GM19372 (cell line): ENCODE results near the gene ZNF831.

ENCODE experiments used
- ATAC-seq: cut with Tn5 transposase; IDR thresholded peaks from one replicate; pipeline ENCODE4 v1.9.1; 2021; ENCODE audit warnings: mild to moderate bottlenecking, low read depth, moderate library complexity; ENCODE audit not compliant: unreplicated experiment

Gene ZNF831

DNA sequence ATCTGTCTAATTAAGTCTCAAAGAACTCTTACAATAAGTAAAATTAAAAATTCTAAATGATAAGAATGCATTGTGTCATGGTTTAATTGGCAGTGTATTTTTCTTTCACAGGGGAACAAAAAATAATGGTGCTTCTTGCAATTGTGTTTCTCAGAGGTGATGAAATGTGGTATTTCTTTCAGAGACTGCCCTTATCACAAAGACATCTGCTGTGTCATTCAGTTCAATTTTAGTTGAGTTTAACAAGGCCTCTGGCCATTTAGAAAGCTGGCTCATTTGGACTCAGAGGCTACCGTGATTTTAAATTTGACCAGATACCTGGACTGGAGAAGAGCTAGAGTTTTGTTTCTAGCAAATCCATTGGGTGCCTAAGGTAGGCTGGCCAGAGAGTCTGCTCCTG lies 23.6 kb upstream of the ZNF831 start:
- no peak for ATAC-seq

DNA sequence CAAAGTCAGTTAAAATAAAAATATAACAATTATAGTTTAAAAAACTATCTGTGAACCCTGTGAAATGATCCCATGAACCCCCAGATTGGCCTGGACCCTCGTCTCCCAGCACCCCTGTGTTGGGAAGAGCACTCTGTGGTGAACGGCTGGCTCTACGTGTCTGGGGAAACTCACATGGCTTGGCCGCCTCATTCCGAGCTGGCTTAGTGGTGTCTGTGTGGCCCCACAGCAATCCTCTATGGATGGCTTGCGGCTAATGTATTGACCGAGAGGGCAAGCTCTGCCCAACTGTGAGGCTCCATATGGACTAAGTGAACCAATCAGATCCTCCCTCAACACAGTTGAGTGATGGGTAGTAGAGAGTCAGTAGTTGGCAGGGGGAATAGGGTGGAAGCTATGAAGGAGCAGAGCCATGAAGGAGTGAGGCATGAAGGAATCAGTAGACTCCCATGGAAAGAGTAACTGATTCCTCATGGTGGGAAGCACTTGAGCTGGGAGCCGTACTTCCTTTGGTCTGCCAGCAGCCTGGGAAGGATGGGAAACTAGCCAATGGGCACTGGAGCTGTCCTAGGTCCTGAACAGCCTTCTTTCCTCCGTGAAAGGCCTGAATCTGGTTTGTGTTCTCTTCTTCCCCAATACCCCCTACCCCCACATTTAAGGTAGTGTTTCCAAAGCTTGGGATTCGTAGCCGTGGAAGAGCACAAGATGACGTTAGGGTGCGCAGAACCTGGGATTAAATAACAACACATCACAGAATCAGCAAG lies 21.6 kb upstream of the ZNF831 start:
- ATAC-seq, result no peak

DNA sequence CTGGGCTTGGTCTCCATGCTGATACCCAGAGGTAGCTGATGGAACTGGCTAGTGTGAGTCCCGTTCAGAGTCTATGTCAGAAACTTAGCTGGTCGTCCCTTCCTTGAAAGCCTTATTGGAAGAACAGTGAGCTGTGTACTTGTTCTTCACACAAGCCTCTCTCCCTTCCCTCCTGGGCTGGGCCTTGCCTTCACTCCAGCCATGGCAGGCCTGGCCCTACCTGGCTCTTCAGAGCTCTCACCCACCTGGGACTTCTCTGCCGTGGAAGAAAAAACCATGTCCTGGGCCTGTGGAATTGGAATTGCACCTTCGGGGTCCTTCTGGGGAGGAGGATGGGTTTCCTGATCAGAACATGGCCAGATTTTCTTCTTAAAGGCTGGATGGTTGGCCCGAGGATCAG lies 20.3 kb upstream of the ZNF831 start:
- no peak for ATAC-seq

DNA sequence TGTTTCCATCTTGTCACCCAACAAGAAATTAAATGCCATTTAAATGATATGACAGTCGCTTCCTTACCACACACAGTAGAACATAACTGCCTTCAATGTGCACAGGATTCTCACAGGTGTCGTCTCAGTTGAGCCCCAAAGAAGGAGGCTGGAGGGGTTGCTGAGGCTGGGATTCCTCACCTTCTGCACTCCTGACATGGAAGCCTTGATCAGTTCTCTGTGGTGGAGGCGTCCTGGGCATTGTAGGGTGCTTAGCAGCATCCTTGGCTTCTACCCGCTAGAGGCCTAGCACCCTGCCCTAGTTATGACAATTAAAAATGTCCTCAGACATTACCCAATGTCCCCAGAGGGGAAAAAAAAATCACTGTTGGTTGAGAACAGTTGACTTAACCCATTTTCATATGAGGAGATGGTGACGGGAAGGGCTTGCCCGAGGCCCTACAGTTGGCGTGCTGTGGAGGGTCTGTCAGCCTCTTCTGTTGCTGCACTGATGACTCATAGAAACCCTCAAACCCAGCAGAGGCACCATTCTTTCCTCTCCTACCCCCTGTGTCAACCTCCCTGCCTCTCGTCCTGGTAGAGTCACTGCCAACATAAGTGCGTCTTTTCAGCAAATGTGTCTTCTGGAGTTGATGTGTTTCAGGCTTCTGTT lies 19.3 kb upstream of the ZNF831 start:
- ATAC-seq, result no peak

DNA sequence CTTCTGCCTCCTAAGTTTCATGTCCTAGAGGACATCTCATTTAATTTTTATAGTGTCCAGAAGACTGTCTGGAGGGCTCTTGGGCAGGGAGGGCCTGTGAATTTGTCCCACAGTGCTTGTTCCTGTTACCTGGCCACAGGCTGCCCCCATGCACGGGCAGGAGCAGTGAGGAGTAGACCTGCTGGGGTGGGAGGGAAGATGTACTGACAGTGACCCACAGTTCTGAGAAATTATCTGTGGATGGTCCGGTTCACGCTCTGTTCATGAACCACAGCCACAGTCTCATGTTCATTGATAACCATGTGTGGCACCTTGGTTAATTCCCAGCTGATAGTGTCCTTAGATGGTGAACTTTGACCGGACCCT lies 18.8 kb upstream of the ZNF831 start:
- ATAC-seq, result no peak

DNA sequence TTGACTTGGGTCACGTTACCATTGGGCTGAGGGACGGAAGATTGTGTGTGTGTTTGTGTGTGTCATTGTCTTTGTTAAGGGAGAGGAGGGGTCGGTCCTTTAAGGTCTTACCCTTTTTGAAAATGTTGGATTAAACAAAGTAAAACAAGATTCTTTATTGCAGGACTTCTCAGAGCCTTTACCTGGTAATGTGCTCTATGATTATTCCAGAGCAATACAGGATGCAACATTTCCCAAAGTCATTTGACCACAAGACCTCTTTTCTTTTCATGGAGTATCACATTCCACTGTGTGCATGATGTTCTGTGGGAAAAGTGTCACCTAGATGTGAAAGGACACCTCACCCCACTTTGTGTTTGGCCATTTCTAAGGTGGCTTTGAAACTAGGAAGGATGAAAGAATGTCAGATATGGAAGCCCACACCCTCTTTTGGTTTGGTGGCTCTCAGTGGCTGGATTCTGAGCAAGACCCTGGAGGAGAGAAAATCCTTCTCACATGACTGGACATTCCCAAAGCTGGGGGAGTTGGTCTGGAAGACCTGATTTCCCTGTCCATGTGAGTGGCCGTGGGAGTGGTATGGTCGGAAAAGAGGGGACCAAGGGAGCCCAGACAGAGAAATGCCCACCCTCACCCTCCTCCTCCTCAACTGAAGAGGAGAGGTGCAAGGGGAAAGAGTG lies 18.2 kb upstream of the ZNF831 start:
- no peak for ATAC-seq

DNA sequence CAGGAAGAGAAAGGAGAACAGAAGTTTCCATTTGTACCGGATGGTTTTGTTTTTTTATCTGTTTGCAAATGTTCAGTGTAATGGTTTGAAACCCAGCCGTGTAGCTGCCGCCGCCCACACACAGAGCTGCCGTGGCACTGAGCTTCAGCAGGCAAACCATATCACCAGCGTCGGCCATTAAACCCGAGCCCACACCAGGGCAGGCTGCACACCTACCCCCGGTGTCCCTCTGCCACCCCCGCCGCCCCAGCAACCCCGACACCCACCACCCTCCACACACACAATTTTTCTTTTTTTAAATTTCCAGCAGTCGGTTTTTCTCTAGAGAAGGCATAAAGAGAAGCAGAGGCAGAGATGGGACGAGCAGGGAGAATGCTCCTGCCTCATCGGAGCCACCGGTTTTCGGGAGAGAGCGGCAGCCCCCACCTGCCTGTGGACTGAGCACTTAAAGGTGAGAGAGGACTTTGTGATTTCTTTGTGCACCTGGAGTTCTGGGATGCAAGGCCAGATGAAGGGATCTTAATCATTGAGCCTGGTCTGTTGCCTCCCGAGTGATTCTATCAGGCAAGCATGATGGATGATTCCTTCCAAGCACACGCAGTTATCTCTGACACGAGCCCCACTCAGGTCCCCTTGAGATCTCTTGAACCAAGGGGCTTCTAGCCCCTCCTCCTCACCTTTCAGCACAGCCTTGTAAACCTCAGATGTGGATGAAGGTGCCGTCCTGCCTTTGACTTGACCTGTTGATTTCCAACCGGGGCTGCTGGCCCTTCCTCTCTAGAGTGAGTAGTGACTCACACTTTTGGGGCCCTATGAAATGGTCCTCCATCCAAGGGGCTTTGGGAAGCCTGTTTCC lies 17.5 kb upstream of the ZNF831 start:
- no peak for ATAC-seq

DNA sequence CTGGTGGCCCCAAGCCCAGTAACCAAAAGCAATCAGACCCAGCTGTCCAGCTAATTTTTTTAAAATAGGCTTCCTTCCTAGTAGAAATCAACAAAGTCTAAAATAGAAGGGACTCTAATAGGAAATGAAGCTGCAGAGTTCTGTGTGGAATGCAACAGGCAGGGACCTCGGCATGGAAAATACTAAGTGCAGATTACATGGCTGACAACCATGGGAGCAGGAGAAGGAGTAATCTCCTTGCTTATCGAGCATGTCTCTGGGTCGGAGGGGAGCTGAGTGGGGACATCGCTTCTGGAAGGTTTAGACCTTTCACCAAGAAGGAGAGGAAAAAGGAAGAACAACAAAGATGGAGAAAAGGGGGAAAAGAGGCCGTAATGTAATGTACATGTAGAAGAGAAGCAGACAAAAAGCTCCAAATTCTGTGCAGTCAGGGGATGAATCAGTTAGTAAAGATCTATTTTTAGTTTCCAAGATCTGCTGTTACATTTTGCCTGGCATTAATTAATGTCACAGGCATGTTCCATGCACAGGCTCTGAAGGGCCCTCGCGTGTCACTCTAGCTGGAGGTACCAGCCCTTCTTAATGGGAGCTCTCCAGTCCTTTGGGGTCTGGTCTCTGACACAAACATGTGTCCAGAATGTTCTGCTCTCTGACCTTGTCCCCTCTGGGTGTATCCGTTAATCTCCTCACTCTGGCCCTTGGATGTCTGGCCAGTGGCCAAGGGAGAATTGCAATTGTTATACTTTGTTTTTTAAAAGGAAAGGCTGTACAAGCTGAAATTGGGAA lies 16.6 kb upstream of the ZNF831 start:
- no peak for ATAC-seq

DNA sequence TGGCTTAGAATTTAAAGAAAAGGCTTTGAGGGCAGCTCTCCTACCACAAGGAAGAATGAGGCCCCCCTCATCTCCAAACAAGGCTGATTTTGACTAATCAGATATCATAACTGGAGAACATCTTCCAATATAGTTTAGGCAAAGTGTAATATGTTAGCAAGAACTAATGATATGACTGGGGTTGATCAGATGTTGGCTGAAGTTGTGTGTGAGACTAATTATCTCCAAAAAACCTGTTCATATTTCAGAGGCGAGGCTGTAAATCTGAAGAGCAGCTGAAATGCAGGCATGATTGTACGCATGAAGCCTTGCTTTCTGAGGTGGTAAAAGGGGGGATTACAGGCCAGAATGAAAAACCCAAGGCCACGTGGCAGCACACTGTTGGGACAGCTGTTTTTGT lies 16.0 kb upstream of the ZNF831 start:
- no peak for ATAC-seq

DNA sequence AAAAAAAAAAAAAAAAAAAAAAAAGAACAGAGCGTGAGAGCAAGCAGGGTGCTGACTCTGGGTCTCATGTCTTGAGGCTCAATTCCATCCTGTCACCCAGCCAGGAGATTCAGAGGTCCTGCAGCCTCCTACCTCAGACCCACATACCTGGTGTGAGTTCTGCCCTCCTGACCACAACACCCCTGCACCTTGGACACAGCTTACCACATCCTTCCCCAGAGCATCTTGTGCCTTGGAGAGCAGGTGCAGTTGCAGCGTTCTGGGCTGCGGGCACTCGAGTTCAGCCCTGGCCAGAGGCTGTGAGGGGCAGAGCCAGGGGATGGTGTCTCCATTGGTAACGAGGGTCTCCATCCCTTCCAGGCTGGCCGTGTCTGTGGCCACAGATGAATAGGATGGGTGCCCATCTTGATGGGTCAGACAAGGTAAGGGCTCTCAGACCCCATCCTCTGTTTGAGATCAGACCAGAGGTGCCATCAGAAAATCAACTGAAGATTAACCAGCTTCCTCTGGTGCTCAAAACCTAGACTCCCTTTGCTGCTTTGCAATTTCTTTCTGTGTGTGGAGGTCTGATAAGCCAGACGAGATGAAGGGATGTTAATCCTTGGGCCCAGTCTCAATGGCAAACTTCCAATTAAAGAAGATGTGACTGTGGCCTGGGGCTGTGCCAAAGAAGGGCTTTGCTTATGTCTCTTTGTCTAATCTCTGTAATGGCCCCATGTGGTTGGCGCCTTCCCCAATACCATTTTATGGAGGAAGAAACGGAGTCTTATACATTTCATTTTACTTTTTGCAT lies 14.7 kb upstream of the ZNF831 start:
- no peak for ATAC-seq

DNA sequence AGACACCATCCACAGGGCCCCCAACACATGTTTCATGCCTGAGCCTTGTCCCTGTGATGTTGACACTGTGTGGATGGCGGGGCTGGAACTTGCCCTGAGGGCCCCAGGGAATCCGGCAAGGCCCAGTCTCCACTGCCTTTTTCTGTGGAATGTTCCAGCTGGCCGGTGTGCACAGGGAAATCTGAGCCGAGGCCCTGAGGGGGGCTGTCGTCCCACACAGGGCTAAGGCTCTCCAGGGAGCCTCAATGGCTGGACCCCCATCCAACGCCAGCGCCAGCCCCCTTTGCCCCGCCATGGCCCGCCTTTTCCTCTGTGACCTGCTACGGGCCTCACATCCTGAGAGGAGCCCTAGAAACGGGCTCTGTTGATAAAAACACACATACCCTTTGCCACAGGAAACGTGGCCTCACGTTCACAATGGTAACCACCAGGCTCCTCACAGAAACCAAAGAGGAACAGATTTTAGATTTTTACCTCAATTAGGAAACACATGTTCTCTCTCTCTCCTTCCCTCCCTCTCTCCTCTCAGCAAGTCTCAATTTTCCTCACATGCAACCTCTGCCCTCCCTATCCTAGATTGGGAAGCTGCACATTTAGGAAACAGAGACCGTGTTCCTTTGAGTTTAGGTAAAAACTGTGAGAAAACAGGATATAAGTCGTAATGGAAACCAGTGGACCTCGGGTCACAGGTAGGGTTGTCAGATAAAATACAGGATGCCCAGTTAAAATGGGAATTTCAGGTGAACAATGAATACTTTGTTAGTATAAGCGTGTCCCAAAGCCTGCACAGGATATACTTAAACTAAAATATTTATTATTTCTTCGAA lies 13.7 kb upstream of the ZNF831 start:
- no peak for ATAC-seq

DNA sequence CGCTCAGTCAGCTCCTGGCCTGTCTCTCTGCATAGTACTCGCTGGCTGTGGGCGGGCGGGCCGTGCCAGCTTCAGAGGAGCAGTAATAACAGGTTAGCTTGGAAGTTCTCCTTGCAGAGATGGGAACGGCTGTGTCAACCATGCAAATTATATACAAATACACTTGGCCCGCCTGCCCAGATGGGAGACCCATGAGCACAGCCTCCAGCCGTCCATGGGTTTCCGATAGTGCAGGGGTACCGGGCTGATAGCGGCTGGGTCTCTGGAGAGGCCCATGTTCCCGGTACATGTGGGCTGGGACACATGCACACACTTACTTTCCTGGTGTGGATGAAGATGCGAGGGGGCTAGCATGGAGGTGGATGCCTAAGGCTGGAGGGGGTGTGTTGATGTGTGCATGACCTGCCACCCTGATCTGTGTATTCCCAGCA lies 12.8 kb upstream of the ZNF831 start:
- ATAC-seq, result no peak

DNA sequence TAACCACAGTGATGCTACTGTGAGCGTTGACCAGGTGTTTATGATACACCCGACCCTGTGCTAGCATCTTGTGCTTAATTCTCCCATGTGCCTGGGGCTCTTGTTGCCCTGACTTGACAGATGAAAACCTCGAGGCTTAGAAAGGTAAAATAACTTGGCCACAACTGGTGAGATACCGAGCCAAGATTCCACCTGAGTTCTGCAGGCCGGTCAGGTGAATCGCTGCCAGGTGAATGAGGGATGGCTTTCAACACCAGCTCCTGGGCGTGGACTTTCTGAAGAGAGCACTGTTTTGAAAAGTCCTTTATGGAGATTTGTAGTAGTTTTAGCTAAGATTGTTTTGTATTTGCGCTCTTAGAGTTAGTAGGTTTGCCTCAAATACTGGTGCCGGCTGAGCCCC lies 12.2 kb upstream of the ZNF831 start:
- ATAC-seq, result no peak

DNA sequence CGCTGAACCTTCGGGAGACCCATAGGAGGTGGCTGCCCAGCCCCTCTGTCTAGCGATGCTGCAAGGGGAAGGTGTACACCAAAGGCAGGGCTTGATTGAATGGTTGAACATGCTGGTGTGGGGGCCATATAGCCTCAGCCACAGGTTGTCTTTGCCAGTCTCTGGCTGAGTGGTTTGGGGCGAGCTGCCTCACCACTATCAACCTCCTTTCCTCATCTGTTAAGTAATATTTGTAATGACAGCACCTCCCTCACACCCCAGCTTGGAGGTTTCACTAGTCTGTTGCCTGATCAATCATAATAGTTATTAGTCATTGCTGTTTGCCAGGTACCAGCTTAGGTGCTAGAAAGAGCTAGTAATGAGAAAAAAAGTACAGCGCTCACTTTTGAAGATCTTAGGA lies 11.8 kb upstream of the ZNF831 start:
- ATAC-seq, result no peak

DNA sequence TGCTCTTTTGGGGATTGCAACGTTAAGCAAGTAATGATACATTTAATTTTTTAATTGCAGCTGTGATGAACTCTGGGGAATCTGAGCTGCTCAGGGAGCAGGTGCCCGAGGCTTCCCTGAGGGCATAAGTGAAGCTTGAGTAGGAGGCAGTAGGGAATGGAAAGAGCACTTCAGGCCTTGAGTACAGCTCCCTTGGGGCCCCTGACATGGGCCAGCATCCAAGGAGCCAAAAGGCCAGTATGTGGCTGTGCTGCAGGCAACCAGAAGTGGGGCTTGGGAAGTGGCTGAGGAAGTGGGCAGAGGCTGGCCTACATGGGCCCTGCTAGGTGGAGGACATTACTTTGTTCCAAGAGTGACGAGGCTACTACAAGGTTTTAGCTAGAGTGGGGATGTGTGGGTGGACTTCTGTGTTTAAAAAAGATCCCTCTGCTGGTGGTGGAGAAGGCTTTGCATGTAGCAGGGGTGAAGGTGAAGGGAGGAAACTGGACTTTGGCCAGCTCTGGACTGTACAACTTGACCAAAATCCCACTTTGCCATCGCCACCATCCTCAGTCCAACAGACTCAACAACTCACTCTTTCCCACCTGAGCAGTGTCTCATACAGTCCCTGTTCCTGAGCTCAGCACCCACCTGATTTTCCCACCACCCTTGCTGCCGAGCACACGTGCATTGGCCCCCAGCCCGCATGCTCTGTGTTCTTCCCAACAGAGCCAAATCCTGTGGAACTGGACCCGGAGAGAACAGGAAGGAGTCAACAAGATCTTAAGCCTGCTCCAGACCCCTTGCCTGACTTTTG lies 10.9 kb upstream of the ZNF831 start:
- ATAC-seq, result no peak

DNA sequence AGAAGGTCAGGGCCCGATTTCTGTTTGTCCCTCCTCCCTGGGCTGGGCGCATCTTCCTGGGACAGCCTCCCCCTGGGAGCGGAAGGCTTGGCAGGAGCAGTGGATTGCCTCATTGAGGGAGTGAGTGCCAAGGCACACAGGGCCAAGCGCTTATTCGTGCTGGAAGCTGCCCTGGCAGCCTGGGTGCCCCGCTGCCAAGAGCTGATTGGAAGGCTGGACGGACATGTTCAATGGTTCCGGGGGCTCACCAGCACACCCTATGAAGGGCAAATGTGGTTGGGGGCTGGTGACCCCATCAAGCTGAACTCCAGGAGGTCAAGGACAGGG lies 10.3 kb upstream of the ZNF831 start:
- no peak for ATAC-seq

DNA sequence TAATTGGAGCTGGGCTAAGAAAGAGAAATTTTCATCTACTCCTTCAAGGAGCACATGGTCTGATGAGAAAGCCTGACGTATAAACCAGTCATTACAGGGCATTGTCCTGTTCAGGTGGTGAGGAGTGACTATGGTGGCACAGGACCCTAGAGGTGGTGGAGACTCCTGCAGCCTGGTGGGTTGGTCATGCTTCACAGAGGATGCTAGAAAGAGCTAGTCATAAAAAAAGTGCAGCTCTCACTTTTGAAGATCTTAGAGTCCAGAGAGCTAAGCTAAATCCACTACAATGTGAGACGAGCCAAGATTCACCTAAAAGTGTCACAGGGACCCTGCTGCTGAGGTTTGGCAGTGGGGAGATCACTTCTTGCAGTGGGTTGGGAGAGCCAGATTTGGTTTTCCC lies 9.8 kb upstream of the ZNF831 start:
- ATAC-seq, result no peak
